Prostate gland (tissue), 2 donors: ENCODE measurements around the gene AAR2. TPM values are rescaled to one million over a fixed set of nuclear protein-coding genes. Genes with fewer than 3 reads are reported as not detected.

Experiments used
- DNase-seq: peaks from one replicate; pipeline ENCODE4 v3.0.0-alpha.2; 2019; ENCODE audit warnings: low spot score
- H3K27ac ChIP-seq, 2 donors: fragments of 200-600 bp; sonication (generic); 2 replicates each; pipeline ENCODE4 v1.5.1; 2017 to 2019
- H3K27me3 ChIP-seq: fragments of 200-600 bp; sonication (generic); replicated peaks from 2 replicates; pipeline ENCODE4 v1.5.1; 2019; ENCODE audit not compliant: insufficient read depth
- H3K36me3 ChIP-seq, 2 donors: fragments of 200-600 bp; sonication (generic); 1 replicate in 1 of 2; 2 replicates in 1 of 2; pipeline versions ENCODE4 v1.5.1 to v1.8.1; 2017 to 2019
- H3K4me1 ChIP-seq: fragments of 200-600 bp; sonication (generic); replicated peaks from 2 replicates; pipeline ENCODE4 v1.5.1; 2019
- H3K4me3 ChIP-seq, 2 donors: fragments of 200-600 bp; sonication (generic); 2 replicates each; pipeline ENCODE4 v1.5.1; 2017 to 2019
- H3K9me3 ChIP-seq: fragments of 200-600 bp; sonication (generic); 2 replicates; pipeline ENCODE4 v1.5.1; 2017
- CTCF ChIP-seq, 4 experiments: fragments of 200-600 bp in 2 of 4; fragments of 450-650 bp in 2 of 4; sonication (generic) in 2 of 4; IDR thresholded peaks; 1 replicate in 3 of 4; 2 replicates in 1 of 4; pipeline ENCODE4 v1.5.1; 2016 to 2019; ENCODE audit warnings: antibody characterized with exemption in 4 of 4, mild to moderate bottlenecking in 2 of 4, moderate library complexity in 2 of 4
- POLR2A ChIP-seq: fragments of 450-650 bp; IDR thresholded peaks from one replicate; pipeline ENCODE4 v1.6.1; 2016; ENCODE audit warnings: antibody characterized with exemption, mild to moderate bottlenecking
- POLR2AphosphoS5 ChIP-seq: sonication (generic); formaldehyde crosslinking; IDR thresholded peaks from one replicate; pipeline ENCODE4 v1.6.1; 2017; ENCODE audit warnings: antibody characterized with exemption
- WGBS: methylation state at CpG from one replicate; pipeline ENCODE4 v1.1.5; 2018; 5-methylcytosine and 5-hydroxymethylcytosine counted together
- intact Hi-C: fragments of 100-400 bp; cut with DNase I; formaldehyde crosslinking; loops from one replicate; pipeline ENCODE4 v1.14.2; 2022
- total RNA-seq, 2 donors: library from RNA; depleted of rRNA; stranded (reverse); fragments of >200 nt; gene quantifications; one replicate each; pipeline ENCODE4 v1.1.0, GENCODE V29; 2016

Gene AAR2
- total RNA-seq, 2 donors from 2014 or later: 34.7 to 44.6 TPM

DNA sequence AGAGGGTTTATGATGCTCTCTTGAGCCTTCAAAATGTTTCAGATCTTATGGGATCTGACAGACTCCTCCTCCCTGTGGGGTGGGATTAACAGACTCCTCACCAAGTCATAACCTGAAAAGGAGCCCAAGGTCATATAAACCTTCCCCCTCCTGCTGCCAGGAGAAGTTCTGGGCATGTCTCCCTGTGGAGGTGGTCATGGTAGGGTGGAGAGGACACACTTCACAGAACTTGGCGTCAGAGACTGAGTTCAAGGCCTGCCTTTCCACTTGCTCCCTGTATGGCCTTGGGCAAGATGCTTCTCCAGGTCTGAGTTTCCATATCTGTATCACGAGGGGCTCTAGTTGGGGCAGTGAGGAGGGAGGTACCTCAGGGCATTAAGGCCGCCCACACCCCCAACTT lies 32.4 kb upstream of the AAR2 start:
- TF ChIP-seq POLR2AphosphoS5 (no peak), POLR2A (no peak), CTCF (IDR thresholded peaks at IDR 0.05) (no peak)
- no peaks in the 10 kb centered on the region for H3K4me1 ChIP-seq
- H3K27ac ChIP-seq: no peak overlapping the region
- 85% methylated on average over 3 of the region's 3 CpGs for WGBS
- no peak overlapping the region for H3K4me3 ChIP-seq
- no peaks in the 10 kb centered on the region for H3K36me3 ChIP-seq
- no peaks in the 10 kb centered on the region for H3K9me3 ChIP-seq
- H3K27me3 ChIP-seq: no peaks in the 10 kb centered on the region
- DNase-seq: no peak
- intact Hi-C loops: no loop called here

DNA sequence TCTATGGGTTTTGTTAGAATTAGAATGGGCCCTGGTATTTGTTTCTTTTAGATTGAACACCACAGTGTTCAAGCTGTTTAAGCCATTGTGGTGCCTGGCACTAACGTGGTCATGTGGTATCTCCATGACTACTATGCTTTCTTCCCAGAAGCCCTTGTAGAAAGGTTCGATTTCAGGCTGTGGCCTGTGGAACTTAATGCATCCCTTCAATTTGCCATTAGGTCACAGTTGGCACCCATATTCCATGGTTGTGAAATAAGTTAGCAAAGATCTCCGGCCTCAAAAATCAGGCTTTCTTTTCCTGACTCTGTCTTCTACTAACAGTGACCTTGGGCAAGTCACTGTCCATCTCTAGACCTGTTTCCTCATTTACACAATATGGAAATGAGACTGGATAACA lies 31.3 kb upstream of the AAR2 start:
- WGBS: 90% methylated on average over 3 of the region's 3 CpGs
- no peak for DNase-seq
- H3K36me3 ChIP-seq: no peaks in the 10 kb centered on the region
- no peak overlapping the region for H3K27ac ChIP-seq
- TF ChIP-seq CTCF (IDR thresholded peaks at IDR 0.05): no peak
- TF ChIP-seq POLR2A: no peak
- TF ChIP-seq POLR2AphosphoS5: no peak
- H3K4me1 ChIP-seq: no peaks in the 10 kb centered on the region
- H3K4me3 ChIP-seq: no peak overlapping the region
- H3K27me3 ChIP-seq: no peaks in the 10 kb centered on the region
- H3K9me3 ChIP-seq: no peaks in the 10 kb centered on the region
- intact Hi-C loops: loop anchor here (5.0 kb wide), 1 partner anchor 237 kb away; no protein-coding TSS in a partner anchor

DNA sequence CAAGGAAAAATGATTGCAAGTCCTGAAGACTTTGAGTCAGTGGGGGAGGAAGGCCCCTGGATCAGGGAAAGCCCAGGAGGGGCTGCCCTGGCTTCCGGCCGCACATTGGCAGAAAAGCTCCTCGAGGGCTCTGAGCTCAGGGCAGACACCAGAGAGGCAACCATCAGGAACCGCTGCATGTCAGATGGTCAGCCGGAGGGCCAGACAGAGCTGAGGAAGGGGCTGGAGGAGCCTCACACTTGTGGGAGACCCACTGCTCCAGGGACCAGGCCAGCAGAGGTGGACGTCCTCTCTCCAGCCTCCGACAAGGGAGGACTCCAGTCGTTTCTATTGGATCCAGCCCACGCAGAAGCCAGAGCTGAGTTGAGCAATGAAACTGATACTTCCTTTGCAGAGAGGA lies 30.2 kb upstream of the AAR2 start:
- H3K36me3 ChIP-seq: no peaks in the 10 kb centered on the region

DNA sequence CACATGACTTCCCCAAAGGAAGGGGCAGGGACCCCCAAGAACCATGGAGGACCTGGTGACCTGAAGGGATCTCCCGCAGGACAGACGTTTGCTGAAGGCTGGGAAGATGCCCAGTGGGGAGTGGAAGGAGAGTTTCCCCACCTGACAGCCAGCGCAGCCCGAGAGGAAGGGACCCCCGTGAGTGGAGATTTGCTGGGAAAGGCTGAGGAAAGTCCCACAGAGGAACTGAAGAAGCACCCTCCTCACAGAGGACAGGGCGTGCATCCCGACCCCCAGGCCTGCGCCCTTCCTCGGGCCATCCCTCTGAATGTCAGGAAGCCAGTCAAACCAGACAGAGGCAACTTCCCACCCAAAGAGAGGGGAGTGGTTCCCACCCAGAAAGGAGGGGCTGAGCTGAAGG lies 29.6 kb upstream of the AAR2 start:
- Histone ChIP-seq H3K36me3 (no peaks in the 10 kb centered on the region), H3K27me3 (no peaks in the 10 kb centered on the region), H3K4me1 (no peaks in the 10 kb centered on the region), H3K27ac (no peak overlapping the region), H3K9me3 (no peaks in the 10 kb centered on the region), H3K4me3 (no peak overlapping the region)
- 88% methylated on average over 9 of the region's 9 CpGs for WGBS
- intact Hi-C loops: loop anchor here (5.0 kb wide), 1 partner anchor 236 kb away; no protein-coding TSS in a partner anchor
- TF ChIP-seq POLR2A (no peak), POLR2AphosphoS5 (no peak), CTCF (IDR thresholded peaks at IDR 0.05) (no peak)
- DNase-seq: no peak

More for the DNA sequence above, 30.2 kb upstream of the AAR2 start:
- WGBS: 84% methylated on average over 8 of the region's 9 CpGs
- TF ChIP-seq POLR2A (no peak), CTCF (IDR thresholded peaks at IDR 0.05) (no peak), POLR2AphosphoS5 (no peak)
- Histone ChIP-seq H3K27me3 (no peaks in the 10 kb centered on the region), H3K27ac (no peak overlapping the region), H3K4me1 (no peaks in the 10 kb centered on the region), H3K4me3 (no peak overlapping the region), H3K9me3 (no peaks in the 10 kb centered on the region)
- DNase-seq: no peak
- intact Hi-C loops: loop anchor here (5.0 kb wide), 1 partner anchor 236 kb away; no protein-coding TSS in a partner anchor

DNA sequence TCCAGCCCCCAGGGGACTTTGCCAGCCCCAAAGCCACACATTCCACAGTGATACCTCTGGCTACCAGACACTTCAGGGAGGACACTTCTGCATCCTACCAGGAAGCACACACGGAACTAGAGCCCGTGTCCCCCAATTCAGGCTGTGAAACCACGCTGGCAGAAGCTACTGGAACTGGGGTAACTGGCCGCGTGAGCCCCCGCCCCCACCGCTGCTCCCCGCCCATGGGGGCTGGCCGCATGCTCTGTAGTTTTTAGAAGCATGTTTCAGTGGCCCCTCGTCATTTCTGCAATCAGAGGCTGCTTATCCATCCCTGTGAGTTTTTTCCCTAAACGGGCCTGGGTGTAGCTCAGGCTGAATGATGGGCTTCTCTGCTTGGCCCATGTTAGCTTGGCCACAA lies 28.7 kb upstream of the AAR2 start:
- Histone ChIP-seq H3K4me3 (no peak overlapping the region), H3K36me3 (no peaks in the 10 kb centered on the region), H3K27ac (no peak overlapping the region), H3K4me1 (no peaks in the 10 kb centered on the region), H3K27me3 (no peaks in the 10 kb centered on the region), H3K9me3 (no peaks in the 10 kb centered on the region)
- 88% methylated on average over 11 of the region's 11 CpGs for WGBS
- DNase-seq: no peak
- intact Hi-C loops: loop anchor here (5.0 kb wide), 1 partner anchor 235 kb away; no protein-coding TSS in a partner anchor
- no peak for TF ChIP-seq POLR2A
- no peak for TF ChIP-seq POLR2AphosphoS5
- TF ChIP-seq CTCF (IDR thresholded peaks at IDR 0.05): no peak
